NCI-H2029 treated with DMSO at 0.1 percent for 48 hours (cell line): ENCODE measurements around the gene CRTC1.

Experiments
- DNase-seq: peaks from one replicate; lab custom pipeline; 2025; lab: John Stamatoyannopoulos, UW

The CRTC1 gene

GRCh38 chr19:18653853-18654252 is 29.6 kb upstream of the CRTC1 start:
- DNase-seq: no peak

GRCh38 chr19:18654469-18654868 is 29.0 kb upstream of the CRTC1 start:
- no peak for DNase-seq

GRCh38 chr19:18655173-18655844 is 28.2 kb upstream of the CRTC1 start:
- no peak for DNase-seq

DNA sequence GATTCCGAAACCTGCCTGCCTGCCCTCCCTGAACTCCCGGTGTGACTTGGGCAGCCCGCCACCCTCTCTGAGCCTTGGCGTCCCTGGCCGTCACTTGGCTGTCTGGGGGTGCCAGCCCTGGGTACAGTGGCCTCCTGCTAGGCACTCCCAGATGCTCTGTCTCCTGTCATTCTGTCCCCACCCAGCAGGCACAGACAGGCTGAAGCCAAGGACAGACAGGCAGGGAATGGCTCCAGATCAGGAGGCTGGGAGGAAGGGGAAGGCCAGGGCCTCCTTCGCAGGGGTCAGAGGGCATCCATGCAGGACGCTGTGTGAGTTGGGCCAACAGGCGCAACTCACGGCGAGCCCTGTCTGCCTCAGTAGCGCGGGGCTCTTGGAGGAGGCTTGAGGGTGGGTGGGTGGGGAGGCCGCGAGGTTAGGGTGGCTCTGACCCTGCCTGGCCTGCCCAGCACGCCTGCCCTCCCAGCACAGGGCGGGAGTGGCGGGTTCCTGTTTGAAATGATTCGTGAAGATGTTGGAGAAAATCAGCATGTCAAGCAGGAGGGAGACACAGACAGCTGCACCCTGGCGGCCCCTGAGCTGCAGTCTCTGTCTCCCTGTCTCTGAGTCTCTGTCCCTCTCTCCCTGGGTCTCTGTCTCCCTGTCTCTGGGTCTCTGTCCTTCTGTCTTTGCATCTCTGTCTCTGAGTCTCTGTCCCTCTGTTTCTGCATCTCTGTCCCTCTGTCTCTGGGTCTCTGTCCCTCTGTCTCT is 27.0 kb upstream of the CRTC1 start:
- DNase-seq: no peak

DNA sequence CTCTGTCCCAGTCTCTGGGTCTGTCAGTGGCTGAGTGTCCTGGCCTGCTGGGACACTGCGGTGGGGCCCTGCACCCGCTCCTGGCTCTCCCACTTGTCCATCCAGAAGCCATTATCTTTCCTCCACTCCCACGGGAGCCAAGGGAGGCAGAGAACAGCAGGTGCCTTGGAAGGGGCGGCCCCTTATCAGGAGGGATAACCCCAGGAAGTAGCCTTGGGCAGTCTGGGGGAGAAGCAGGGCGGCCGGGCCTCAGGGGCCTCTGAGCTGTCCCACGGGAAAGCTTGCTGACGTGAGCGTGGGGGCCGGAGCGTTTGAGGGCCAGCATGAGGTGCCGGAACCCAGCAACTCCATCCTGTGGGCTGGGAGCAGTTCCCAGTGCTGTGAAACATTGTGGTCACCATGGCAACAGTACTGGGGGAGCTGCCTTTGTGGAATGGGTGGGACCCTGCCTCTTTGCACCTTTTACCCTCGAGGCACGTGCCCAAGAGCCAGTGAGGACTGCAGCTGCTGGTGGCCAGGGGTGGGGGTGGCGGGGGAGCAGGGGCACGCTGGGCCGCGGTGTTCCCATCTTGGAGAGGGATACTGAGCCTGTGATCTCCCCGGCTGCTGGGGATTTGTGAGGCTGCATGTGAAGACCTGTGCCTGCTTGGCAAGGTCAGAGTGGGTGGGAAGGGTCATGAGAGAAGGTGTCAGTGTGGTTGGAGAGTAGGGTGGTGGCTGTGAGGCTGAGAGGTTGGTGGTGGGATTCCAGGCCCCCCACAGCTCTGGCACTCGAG is 25.7 kb upstream of the CRTC1 start:
- DNase-seq: no peak

DNA sequence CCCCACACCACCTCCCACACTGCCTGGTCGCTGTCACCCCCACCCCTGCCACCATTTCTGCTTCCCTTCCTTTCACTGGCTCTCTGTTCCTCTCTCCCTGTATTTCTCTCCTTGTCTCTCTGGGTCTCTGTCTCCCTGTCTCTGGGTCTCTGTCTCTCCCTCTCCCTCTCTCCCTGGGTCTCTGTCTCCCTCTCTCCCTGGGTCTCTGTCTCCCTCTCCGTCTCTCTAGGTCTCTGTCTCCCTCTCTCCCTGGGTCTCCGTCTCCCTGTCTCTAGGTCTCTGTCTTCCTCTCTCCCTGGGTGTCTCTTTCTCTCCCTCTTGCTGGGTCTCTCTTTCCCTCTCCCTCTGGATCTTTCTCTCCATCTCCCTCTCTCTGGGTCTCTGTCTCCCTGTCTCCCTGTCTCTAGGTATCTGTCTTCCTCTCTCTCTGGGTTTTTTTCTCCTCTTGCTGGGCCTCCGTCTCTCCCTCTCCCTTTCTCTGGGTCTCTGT is 25.1 kb upstream of the CRTC1 start:
- no peak for DNase-seq

- no peak for DNase-seq
Measured at GRCh38 chr19:18659281-18660050, 24.0 kb upstream of the CRTC1 start.

DNA sequence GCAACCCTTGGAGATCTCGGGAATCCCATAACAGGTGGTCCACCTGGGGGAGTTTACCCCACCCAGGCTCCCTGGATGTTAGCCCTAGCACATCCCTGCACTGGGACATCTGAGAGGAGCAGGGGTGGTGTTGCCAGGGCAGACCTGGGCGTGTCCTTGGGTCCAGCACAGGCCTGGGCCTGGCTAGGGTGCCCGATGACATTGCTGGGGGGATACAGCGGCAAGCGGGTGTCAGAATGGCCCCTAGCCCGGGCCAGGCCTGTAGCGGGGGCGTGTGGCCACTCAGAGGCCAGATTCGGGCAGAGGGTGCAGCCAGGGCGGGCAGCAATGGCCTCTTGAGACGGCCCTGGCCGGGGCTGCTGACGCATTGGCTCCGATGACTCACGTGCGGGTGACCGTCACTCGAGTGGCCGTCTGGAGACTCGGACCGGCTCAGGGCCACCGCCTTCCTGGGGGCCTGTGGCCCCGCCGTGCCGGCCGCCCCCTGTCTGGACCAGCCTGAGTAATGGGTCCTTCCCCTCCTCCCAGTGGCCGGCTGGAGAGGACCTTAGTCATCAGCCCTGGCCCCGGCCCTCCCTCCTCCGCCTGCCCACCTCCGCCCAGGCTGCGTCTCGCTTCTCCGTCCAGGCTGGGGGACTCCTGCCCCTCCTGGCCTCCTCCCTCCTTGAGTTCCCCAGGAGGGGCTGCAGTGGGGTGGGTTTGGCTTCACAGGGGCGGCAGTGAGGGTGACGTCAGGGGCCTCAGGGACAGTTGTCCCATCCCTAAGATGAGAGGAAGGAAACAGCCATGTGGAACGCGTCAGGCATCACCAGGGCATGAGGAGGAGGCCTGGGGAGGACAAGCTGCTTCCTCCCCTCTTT is 23.2 kb upstream of the CRTC1 start:
- no peak for DNase-seq

GRCh38 chr19:18660939-18661670 is 22.4 kb upstream of the CRTC1 start:
- DNase-seq: no peak

DNA sequence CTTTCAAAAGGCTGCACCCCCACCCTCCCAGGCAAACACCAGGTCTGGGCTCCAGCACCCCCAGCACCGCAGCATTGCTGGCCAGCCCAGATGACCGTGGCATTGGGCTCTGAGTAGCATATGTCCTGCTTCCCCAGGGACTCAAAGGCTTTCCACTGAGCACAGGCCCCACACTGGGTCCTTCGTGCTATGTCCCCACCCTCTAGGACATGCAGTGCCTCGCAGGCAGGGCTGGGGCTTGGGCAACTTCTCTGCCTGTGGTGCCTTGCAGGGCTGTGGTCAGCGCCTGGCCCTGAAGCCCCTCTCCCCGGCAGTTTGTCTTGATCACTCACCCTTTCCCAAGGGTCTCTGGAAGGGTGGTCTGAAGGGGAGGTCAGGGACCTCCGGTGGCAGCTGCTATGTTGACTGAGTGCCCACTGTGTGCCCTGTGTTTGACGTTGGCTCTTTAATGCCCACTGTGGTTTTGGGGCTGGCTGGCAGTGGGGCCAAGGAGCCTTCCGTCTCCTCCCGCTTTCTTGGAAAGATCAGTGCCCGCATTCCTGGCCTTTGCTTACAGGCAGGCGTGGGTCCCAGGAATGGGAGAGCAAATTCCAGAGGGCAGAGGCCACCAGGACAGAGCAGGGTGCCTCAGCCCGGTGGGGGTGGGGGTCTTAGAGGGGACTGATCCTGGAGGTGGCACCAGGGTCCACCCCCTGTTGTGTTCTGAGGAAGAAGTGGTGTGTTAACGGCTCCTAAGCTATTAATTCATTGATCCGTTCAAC is 20.3 kb upstream of the CRTC1 start:
- DNase-seq: no peak

DNA sequence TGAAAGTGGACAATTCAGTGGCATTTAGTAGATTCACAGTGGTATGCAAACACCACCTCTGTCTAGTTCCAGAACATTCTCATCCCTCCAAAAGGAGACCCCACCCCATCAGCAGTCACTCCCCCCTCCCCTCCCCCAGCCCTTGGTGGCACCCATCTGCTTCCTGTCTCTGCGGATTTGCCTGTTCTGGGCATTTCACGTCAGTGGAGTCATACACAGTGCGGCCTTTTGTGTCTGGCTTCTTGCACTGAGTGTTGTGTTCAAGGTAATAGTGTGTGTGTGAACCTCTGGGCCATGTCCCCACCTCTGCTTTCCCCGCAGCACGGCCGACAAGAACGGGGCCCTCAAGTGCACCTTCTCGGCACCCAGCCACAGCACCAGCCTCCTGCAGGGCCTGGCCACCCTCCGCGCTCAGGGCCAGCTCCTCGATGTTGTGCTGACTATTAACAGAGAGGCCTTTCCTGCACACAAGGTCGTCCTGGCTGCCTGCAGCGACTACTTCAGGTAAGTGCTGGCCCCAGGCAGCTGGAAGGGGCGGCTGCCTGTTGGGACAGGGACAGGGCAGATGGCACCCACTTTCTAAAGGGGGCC is 19.4 kb upstream of the CRTC1 start:
- DNase-seq: no peak

- DNase-seq: no peak
Measured at GRCh38 chr19:18665771-18666202, 17.7 kb upstream of the CRTC1 start.

- no peak for DNase-seq
Measured at GRCh38 chr19:18666317-18666716, 17.2 kb upstream of the CRTC1 start.

- DNase-seq: no peak
Measured at GRCh38 chr19:18666784-18667183, 16.7 kb upstream of the CRTC1 start.

DNA sequence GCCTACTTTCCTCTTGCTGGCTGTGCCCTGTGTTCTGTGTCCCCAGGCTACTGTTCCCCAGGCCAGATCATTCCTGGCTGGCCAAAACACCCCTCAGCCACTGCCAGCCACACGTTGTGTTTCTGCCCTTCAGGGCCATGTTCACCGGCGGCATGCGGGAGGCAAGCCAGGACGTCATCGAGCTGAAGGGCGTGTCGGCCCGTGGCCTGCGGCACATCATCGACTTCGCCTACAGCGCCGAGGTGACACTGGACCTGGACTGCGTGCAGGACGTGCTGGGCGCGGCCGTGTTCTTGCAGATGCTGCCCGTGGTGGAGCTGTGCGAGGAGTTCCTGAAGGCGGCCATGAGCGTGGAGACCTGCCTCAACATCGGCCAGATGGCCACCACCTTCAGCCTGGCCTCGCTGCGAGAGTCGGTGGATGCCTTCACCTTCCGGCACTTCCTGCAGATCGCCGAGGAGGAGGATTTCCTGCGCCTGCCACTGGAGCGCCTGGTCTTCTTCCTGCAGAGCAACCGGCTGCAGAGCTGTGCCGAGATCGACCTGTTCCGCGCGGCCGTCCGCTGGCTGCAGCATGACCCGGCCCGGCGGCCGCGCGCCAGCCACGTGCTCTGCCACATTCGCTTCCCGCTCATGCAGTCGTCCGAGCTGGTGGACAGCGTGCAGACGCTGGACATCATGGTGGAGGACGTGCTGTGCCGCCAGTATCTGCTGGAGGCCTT is 15.8 kb upstream of the CRTC1 start:
- DNase-seq: no peak

DNA sequence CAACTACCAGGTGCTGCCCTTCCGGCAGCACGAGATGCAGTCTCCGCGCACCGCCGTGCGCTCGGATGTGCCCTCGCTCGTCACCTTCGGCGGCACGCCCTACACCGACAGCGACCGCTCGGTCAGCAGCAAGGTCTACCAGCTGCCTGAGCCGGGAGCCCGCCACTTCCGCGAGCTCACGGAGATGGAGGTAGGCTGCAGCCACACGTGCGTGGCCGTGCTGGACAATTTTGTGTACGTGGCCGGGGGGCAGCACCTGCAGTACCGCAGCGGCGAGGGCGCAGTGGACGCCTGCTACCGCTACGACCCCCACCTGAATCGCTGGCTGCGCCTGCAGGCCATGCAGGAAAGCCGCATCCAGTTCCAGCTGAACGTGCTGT is 15.2 kb upstream of the CRTC1 start:
- no peak for DNase-seq

DNA sequence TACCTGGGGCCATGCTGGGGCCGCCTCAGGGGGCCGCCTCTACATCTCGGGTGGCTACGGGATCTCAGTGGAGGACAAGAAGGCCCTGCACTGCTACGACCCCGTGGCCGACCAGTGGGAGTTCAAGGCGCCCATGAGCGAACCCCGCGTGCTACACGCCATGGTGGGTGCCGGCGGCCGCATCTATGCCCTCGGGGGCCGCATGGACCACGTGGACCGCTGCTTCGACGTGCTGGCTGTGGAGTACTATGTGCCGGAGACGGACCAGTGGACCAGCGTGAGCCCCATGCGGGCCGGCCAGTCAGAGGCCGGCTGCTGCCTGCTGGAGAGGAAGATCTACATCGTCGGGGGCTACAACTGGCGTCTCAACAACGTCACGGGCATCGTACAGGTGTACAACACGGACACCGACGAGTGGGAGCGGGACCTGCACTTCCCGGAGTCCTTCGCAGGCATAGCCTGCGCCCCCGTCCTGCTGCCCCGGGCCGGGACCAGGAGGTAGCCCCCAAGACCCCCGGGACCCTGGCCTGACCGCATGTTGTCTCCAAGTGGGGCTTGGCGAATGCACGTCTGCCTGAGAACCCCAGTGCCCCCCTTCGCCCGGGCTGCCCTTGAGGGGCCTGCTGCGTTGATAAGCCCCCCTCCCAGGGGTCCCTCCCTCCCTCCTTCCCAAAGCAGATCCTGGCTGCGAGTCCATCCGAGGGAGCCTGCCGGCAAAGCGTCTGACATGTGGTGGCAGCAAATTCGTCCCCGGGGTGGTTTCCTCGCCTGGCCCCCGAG is 14.5 kb upstream of the CRTC1 start:
- no peak for DNase-seq

- no peak for DNase-seq
Measured at GRCh38 chr19:18669524-18669817, 14.0 kb upstream of the CRTC1 start.
